Cardiac muscle cell (in vitro differentiated cells and primary cell): ENCODE data around the gene C2CD3. TPM values are rescaled to one million over a fixed set of nuclear protein-coding genes. Genes with fewer than 3 reads are reported as not detected.

Experiments
- DNase-seq, 2 donors: peaks; one replicate each; pipeline versions ENCODE4 v3.0.0 to v3.0.0-alpha.2; 2010 to 2017; ENCODE audit warnings: low read depth in 1 of 2, low spot score in 1 of 2
- H3K27ac ChIP-seq: fragments of 200-600 bp; sonication (generic); 2 replicates; pipeline ENCODE4 v1.5.1; 2016
- H3K27me3 ChIP-seq: fragments of 200-600 bp; sonication (generic); 2 replicates; pipeline ENCODE4 v1.6.0; 2016; ENCODE audit warnings: control low read depth
- H3K36me3 ChIP-seq: fragments of 200-600 bp; sonication (generic); 2 replicates; pipeline ENCODE4 v1.5.1; 2016; ENCODE audit warnings: control low read depth
- H3K4me1 ChIP-seq: fragments of 200-600 bp; sonication (generic); 2 replicates; pipeline ENCODE4 v1.8.1; 2017; ENCODE audit warnings: low read depth, mild to moderate bottlenecking, mixed run types
- H3K4me3 ChIP-seq: fragments of 200-600 bp; sonication (generic); 2 replicates; pipeline ENCODE4 v1.5.1; 2016; ENCODE audit warnings: mild to moderate bottlenecking
- H3K9me3 ChIP-seq: fragments of 200-600 bp; sonication (generic); 2 replicates; pipeline ENCODE4 v1.5.1; 2017; ENCODE audit warnings: low read depth, mild to moderate bottlenecking, control low read depth
- CTCF ChIP-seq: IDR thresholded peaks from 2 replicates; pipeline ENCODE4 v1.5.1; 2012; ENCODE audit warnings: low read depth, mild to moderate bottlenecking, low read length
- polyA plus RNA-seq: library from polyadenylated mRNA; unstranded; fragments of >200 nt; fragmentation: Nextera tagmentation; extraction: Ambion mirVana; gene quantifications from 2 replicates; pipeline ENCODE4 v1.2.1, GENCODE V29; 2016
- total RNA-seq: library from RNA; depleted of rRNA; stranded (reverse); fragments of >200 nt; gene quantifications from 2 replicates; pipeline ENCODE4 v1.2.3, GENCODE V29; 2016

The C2CD3 gene
- total and polyA plus RNA-seq, 2 experiments from 2014 or later = 10.2 to 13.3 TPM

GRCh38 chr11:74116719-74117118 is 54.1 kb downstream of the C2CD3 start:
- Histone ChIP-seq H3K4me3 (no peak overlapping the region), H3K36me3 (peaks cover 10% of the 10 kb centered on the region), H3K9me3 (no peaks in the 10 kb centered on the region), H3K27me3 (no peaks in the 10 kb centered on the region), H3K4me1 (peaks cover 2% of the 10 kb centered on the region), H3K27ac (no peak overlapping the region)
- TF ChIP-seq CTCF = no peak
- no peak for DNase-seq

- H3K9me3 ChIP-seq = no peaks in the 10 kb centered on the region
- no peaks in the 10 kb centered on the region for H3K27me3 ChIP-seq
- TF ChIP-seq CTCF = no peak
- H3K4me3 ChIP-seq = no peak overlapping the region
- no peak overlapping the region for H3K27ac ChIP-seq
- H3K36me3 ChIP-seq = peaks cover 17% of the 10 kb centered on the region
- DNase-seq = no peak
- H3K4me1 ChIP-seq = no peaks in the 10 kb centered on the region
These were observed 57.9 kb downstream of the C2CD3 start for GRCh38 chr11:74112877-74113276.

GRCh38 chr11:74106124-74106523 is 64.7 kb downstream of the C2CD3 start:
- peaks cover 30% of the 10 kb centered on the region for H3K36me3 ChIP-seq
- no peak for DNase-seq
- no peaks in the 10 kb centered on the region for H3K4me1 ChIP-seq
- H3K27me3 ChIP-seq = no peaks in the 10 kb centered on the region
- no peak for TF ChIP-seq CTCF
- no peaks in the 10 kb centered on the region for H3K9me3 ChIP-seq
- H3K4me3 ChIP-seq = no peak overlapping the region
- H3K27ac ChIP-seq = no peak overlapping the region

- no peak for DNase-seq
- H3K4me1 ChIP-seq = no peaks in the 10 kb centered on the region
- no peak for TF ChIP-seq CTCF
- no peak overlapping the region for H3K4me3 ChIP-seq
- no peaks in the 10 kb centered on the region for H3K27me3 ChIP-seq
- H3K36me3 ChIP-seq = peaks cover 31% of the 10 kb centered on the region
- H3K27ac ChIP-seq = no peak overlapping the region
- no peaks in the 10 kb centered on the region for H3K9me3 ChIP-seq
These were observed 68.5 kb downstream of the C2CD3 start for GRCh38 chr11:74102321-74102720.

GRCh38 chr11:74100735-74101134 is 70.1 kb downstream of the C2CD3 start:
- Histone ChIP-seq H3K4me3 (no peak overlapping the region), H3K27me3 (no peaks in the 10 kb centered on the region), H3K9me3 (no peaks in the 10 kb centered on the region), H3K36me3 (peaks cover 26% of the 10 kb centered on the region), H3K27ac (no peak overlapping the region), H3K4me1 (no peaks in the 10 kb centered on the region)
- no peak for TF ChIP-seq CTCF
- no peak for DNase-seq

- Histone ChIP-seq H3K27me3 (no peaks in the 10 kb centered on the region), H3K4me3 (no peak overlapping the region), H3K36me3 (peaks cover 26% of the 10 kb centered on the region), H3K9me3 (no peaks in the 10 kb centered on the region), H3K27ac (no peak overlapping the region), H3K4me1 (no peaks in the 10 kb centered on the region)
- DNase-seq = no peak
- no peak for TF ChIP-seq CTCF
These were observed 70.6 kb downstream of the C2CD3 start for GRCh38 chr11:74100231-74100630.
